GM19452 (cell line): ENCODE results near the gene PRR3.
"Not testable (repeated sequence)": the region's sequence is repeated elsewhere in the genome, so short reads cannot be mapped to it uniquely, and the experiment has no call there.

Experiments
- ATAC-seq: cut with Tn5 transposase; IDR thresholded peaks from one replicate; pipeline ENCODE4 v1.9.1; 2021; ENCODE audit not compliant: unreplicated experiment

Gene PRR3

GRCh38 chr6:30556906-30557682 lies at the start of gene PRR3:
TSS of gene PRR3 (plus strand) at chr6:30557295. CDS start at chr6:30557345, 50 bp downstream.
- peak; percentile 67 for ATAC-seq

- ATAC-seq, result no peak
Measured at GRCh38 chr6:30507849-30508827, 49.0 kb upstream of the PRR3 start.

GRCh38 chr6:30508890-30509736 lies 48.0 kb upstream of the PRR3 start:
- no peak for ATAC-seq

GRCh38 chr6:30510419-30511168 lies 46.5 kb upstream of the PRR3 start:
- no peak for ATAC-seq

GRCh38 chr6:30511169-30511546 lies 45.9 kb upstream of the PRR3 start:
- no peak for ATAC-seq

GRCh38 chr6:30513451-30513850 lies 43.6 kb upstream of the PRR3 start:
- no peak for ATAC-seq

- no peak for ATAC-seq
Measured at GRCh38 chr6:30515106-30515505, 42.0 kb upstream of the PRR3 start.

GRCh38 chr6:30515944-30516753 lies 40.9 kb upstream of the PRR3 start:
- peak; percentile 68 for ATAC-seq

GRCh38 chr6:30516754-30517076 lies 40.4 kb upstream of the PRR3 start:
- ATAC-seq, result not testable (repeated sequence)

- ATAC-seq, result not testable (repeated sequence)
Measured at GRCh38 chr6:30517767-30518504, 39.2 kb upstream of the PRR3 start.

- not testable (repeated sequence) for ATAC-seq
Measured at GRCh38 chr6:30518505-30519145, 38.5 kb upstream of the PRR3 start.

- no peak for ATAC-seq
Measured at GRCh38 chr6:30520522-30520921, 36.6 kb upstream of the PRR3 start.

GRCh38 chr6:30521082-30521481 lies 36.0 kb upstream of the PRR3 start:
- not testable (repeated sequence) for ATAC-seq

GRCh38 chr6:30521952-30522351 lies 35.1 kb upstream of the PRR3 start:
- ATAC-seq, result not testable (repeated sequence)

- not testable (repeated sequence) for ATAC-seq
Measured at GRCh38 chr6:30526444-30526843, 30.7 kb upstream of the PRR3 start.

GRCh38 chr6:30529349-30529875 lies 27.7 kb upstream of the PRR3 start:
- peak; percentile 42 for ATAC-seq

- no peak for ATAC-seq
Measured at GRCh38 chr6:30530014-30530413, 27.1 kb upstream of the PRR3 start.
